Vagina (tissue), 2 donors: ENCODE results near the gene NTN3. TPM values are rescaled to one million over a fixed set of nuclear protein-coding genes. Genes with fewer than 3 reads are reported as not detected.

Experiments
- DNase-seq, 2 donors: peaks; one replicate each; pipeline ENCODE4 v3.0.0-alpha.2; 2017; ENCODE audit errors: extremely low spot score in 2 of 2
- H3K27ac ChIP-seq: fragments of 200-600 bp; sonication (generic); one replicate; pipeline ENCODE4 v1.5.1; 2019
- H3K27me3 ChIP-seq: fragments of 200-600 bp; sonication (generic); one replicate; pipeline ENCODE4 v1.5.1; 2019
- H3K36me3 ChIP-seq, 2 donors: fragments of 200-600 bp; sonication (generic); one replicate each; pipeline ENCODE4 v1.5.1; 2017 to 2019
- H3K4me1 ChIP-seq: fragments of 200-600 bp; sonication (generic); one replicate; pipeline ENCODE4 v1.5.1; 2019
- H3K4me3 ChIP-seq, 2 donors: fragments of 200-600 bp; sonication (generic); 1 replicate in 1 of 2; 2 replicates in 1 of 2; pipeline ENCODE4 v1.5.1; 2016 to 2019
- H3K9me3 ChIP-seq: fragments of 200-600 bp; sonication (generic); one replicate; pipeline ENCODE4 v1.5.1; 2019
- POLR2A ChIP-seq, 2 donors: fragments of 450-650 bp; IDR thresholded peaks; one replicate each; pipeline ENCODE4 v1.6.1; 2017; ENCODE audit warnings: antibody characterized with exemption in 2 of 2, mild to moderate bottlenecking in 2 of 2, moderate library complexity in 2 of 2
- POLR2AphosphoS5 ChIP-seq, 2 donors: sonication (generic); formaldehyde crosslinking; IDR thresholded peaks; one replicate each; pipeline ENCODE4 v1.9.0; 2017; ENCODE audit warnings: antibody characterized with exemption in 2 of 2, mild to moderate bottlenecking in 2 of 2, low read depth in 1 of 2; ENCODE audit not compliant: insufficient read depth in 1 of 2
- intact Hi-C: fragments of 100-400 bp; cut with DNase I; formaldehyde crosslinking; loops from one replicate; pipeline ENCODE4 v1.15.1; 2023
- total RNA-seq: library from RNA; depleted of rRNA; stranded (reverse); fragments of >200 nt; gene quantifications from one replicate; pipeline ENCODE4 v1.2.3, GENCODE V29; 2016
- TF ChIP-seq, protein P1 (sequence below), 3 experiments: fragments of 450-650 bp in 2 of 3; fragments of 200-600 bp in 1 of 3; sonication (generic) in 1 of 3; IDR thresholded peaks; one replicate each; pipeline ENCODE4 v1.5.1; 2017 to 2019; ENCODE audit warnings: antibody characterized with exemption in 3 of 3, mild to moderate bottlenecking in 2 of 3, moderate library complexity in 2 of 3

NTN3 gene
- total RNA-seq, 1 donor from 2014 or later: not detected

DNA sequence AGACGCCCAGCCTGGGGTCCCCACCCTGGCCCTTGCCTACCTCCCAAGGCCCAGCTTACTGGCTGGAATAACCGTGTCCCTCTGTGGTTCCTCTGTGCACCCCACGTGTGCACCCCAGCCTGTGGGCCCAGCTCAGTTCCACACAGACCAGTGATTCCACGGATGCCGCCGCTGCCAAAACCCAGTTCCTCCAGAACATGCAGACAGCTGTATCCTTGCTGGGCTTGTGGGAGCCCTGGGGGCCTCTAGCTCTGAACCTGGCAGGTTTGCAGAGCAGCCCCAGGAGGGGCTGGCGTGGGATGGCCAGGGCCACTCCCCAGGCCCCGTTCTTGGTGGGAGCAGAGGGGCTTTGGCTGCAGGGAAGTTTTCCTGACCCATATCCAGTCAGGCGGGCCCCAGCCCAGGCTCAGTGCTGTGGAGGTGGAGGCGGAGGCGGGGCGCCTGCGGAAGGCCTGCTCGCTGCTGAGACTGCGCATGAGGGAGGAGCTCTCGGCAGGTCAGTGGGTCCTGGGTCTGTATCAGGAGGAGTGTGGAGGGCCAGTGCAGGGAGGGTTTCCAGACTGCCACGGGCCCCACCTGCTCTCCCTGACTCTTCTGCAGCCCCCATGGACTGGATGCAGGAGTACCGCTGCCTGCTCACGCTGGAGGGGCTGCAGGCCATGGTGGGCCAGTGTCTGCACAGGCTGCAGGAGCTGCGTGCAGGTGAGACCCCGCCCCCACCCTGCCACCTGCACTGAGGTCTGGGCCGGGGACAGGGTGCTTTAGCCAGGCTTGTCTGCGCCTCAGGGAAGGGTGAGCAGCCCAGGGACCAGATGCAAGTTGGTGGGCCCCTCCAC is 8.8 kb upstream of the NTN3 start:
- Histone ChIP-seq H3K36me3 (no peaks in the 10 kb centered on the region), H3K4me1 (peaks cover 19% of the 10 kb centered on the region), H3K27me3 (no peaks in the 10 kb centered on the region), H3K27ac (no peak overlapping the region), H3K9me3 (no peaks in the 10 kb centered on the region), H3K4me3 (no peak overlapping the region)
- DNase-seq: no peak
- intact Hi-C loops: no loop called here
- TF ChIP-seq POLR2A (IDR thresholded peaks at IDR 0.05) (no peak), POLR2AphosphoS5 (IDR thresholded peaks at IDR 0.05; ENCODE audit: insufficient read depth in 1 of 2, low read depth in 1 of 2) (no peak)
- TF ChIP-seq, protein P1, sequence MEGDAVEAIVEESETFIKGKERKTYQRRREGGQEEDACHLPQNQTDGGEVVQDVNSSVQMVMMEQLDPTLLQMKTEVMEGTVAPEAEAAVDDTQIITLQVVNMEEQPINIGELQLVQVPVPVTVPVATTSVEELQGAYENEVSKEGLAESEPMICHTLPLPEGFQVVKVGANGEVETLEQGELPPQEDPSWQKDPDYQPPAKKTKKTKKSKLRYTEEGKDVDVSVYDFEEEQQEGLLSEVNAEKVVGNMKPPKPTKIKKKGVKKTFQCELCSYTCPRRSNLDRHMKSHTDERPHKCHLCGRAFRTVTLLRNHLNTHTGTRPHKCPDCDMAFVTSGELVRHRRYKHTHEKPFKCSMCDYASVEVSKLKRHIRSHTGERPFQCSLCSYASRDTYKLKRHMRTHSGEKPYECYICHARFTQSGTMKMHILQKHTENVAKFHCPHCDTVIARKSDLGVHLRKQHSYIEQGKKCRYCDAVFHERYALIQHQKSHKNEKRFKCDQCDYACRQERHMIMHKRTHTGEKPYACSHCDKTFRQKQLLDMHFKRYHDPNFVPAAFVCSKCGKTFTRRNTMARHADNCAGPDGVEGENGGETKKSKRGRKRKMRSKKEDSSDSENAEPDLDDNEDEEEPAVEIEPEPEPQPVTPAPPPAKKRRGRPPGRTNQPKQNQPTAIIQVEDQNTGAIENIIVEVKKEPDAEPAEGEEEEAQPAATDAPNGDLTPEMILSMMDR (IDR thresholded peaks at IDR 0.05): no peak

DNA sequence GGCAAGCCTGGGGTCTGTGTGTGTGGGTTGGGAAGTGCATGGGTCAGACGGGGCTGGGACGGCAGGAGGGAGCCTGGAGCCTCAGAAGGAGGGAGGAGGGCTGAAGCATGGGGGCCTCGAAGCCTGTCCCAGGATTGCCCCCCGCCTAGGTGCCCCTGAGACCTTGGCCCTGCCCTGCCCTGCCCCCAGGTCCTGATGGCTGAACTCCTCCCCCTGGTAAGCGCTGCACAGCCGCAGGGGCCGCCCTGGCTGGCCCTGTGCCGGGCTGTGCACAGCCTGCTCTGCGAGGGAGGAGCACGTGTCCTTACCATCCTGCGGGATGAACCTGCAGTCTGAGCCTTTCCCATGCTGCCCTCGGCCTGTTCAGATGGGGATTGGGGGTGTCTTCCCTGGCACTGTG is 6.8 kb upstream of the NTN3 start:
- Histone ChIP-seq H3K4me3 (no peak overlapping the region), H3K9me3 (no peaks in the 10 kb centered on the region), H3K4me1 (peaks cover 30% of the 10 kb centered on the region), H3K27ac (no peak overlapping the region), H3K36me3 (no peaks in the 10 kb centered on the region), H3K27me3 (no peaks in the 10 kb centered on the region)
- no peak for DNase-seq
- intact Hi-C loops: no loop called here
- TF ChIP-seq, protein P1 (IDR thresholded peaks at IDR 0.05): no peak
- TF ChIP-seq POLR2AphosphoS5 (IDR thresholded peaks at IDR 0.05; ENCODE audit: insufficient read depth in 1 of 2, low read depth in 1 of 2) (no peak), POLR2A (IDR thresholded peaks at IDR 0.05) (no peak)

GRCh38 chr16:2465653-2466415 is 5.3 kb upstream of the NTN3 start:
- no peak overlapping the region for H3K4me3 ChIP-seq
- no peaks in the 10 kb centered on the region for H3K27me3 ChIP-seq
- no peaks in the 10 kb centered on the region for H3K36me3 ChIP-seq
- peaks cover 33% of the 10 kb centered on the region for H3K4me1 ChIP-seq
- TF ChIP-seq, protein P1 (IDR thresholded peaks at IDR 0.05): no peak
- no peak for TF ChIP-seq POLR2A (IDR thresholded peaks at IDR 0.05)
- no peak for TF ChIP-seq POLR2AphosphoS5 (IDR thresholded peaks at IDR 0.05; ENCODE audit: insufficient read depth in 1 of 2, low read depth in 1 of 2)
- DNase-seq: no peak
- no peaks in the 10 kb centered on the region for H3K9me3 ChIP-seq
- intact Hi-C loops: no loop called here
- H3K27ac ChIP-seq: no peak overlapping the region

GRCh38 chr16:2466667-2467527 is 4.2 kb upstream of the NTN3 start:
- peak overlapping the region; percentile 80 for H3K27ac ChIP-seq
- TF ChIP-seq, protein P1 (IDR thresholded peaks at IDR 0.05): no peak
- TF ChIP-seq POLR2A (IDR thresholded peaks at IDR 0.05): no peak
- no peak for TF ChIP-seq POLR2AphosphoS5 (IDR thresholded peaks at IDR 0.05; ENCODE audit: insufficient read depth in 1 of 2, low read depth in 1 of 2)

More at GRCh38 chr16:2466667-2467527, 4.2 kb upstream of the NTN3 start:
- no peak for DNase-seq
- Histone ChIP-seq H3K27me3 (no peaks in the 10 kb centered on the region), H3K36me3 (no peaks in the 10 kb centered on the region), H3K4me1 (peaks cover 42% of the 10 kb centered on the region), H3K4me3 (peak overlapping the region; percentile 47 to 57), H3K9me3 (no peaks in the 10 kb centered on the region)
- intact Hi-C loops: no loop called here
